ENCODE measurements around the gene ZFP36L1. TPM values are rescaled to one million over a fixed set of nuclear protein-coding genes. Genes with fewer than 3 reads are reported as not detected.
A peak's percentile ranks its signal among the peaks of the same experiment; 100 is the strongest.

Gene ZFP36L1
- total and polyA plus RNA-seq, 2 of the 13 experiments (the other 11 are each of a cell fraction or from before 2014, with no cell fraction given), result 7.4 to 10.2 TPM

DNA sequence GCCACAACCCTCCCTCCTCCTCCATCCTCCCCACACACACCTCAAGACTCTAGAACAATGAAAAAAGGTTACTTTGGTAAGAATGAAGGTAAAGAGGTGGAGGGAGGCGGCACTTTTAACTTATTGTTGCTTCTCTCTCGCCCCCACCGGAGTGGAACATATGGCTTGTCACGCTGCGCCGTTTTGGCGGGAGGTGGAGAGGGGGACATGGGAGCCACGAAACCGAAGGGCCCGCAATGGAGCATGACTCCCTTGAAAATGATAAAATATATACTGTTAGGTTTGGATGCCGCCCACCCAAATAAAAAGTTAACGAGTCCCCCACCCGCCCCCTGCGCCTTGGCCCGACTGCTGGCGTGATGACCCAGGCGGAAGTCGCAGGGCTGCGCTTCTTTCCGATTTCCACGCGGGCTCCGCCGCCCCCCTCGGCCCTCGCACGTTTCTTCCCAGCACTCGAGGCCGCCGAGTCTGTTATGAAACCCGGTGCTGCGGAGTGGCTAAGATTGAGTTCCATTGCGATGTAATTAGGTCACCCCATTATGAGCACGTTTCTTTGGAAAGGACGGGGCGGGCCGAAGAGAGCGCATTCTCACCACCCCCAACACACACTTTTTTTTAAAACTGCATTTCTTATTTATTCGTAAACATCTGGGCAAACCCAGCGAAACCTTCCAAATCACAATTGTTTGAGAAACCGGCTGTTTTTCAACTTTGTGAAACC is 1.4 kb upstream of the ZFP36L1 start (continued):
- TF ChIP-seq TGIF2 (CRISPR knock-in tag; IDR thresholded peaks at IDR 0.05) (0 out of 2 replicates have a peak, but pooled peaks have one; percentile 50), NFYB (CRISPR knock-in tag; IDR thresholded peaks at IDR 0.05) (no peak), CHCHD3 (CRISPR knock-in tag; IDR thresholded peaks at IDR 0.05) (no peak), KDM1A (CRISPR knock-in tag; IDR thresholded peaks at IDR 0.05) (no peak), NCOA2 (CRISPR knock-in tag; IDR thresholded peaks at IDR 0.05) (no peak; the same call in 1 of the 2 replicates), ZC3H13 (CRISPR knock-in tag; IDR thresholded peaks at IDR 0.05) (peak; percentile 94), POLR2A (IDR thresholded peaks at IDR 0.05; ENCODE audit: insufficient read depth in 1 of 2, low read depth in 2 of 2, low read length in 2 of 2) (peak; percentile 63 to 73), FOXC1 (CRISPR knock-in tag; IDR thresholded peaks at IDR 0.05; ENCODE audit: borderline replicate concordance) (peak; percentile 32; the same call in 1 of the 2 replicates), ZNF564 (CRISPR knock-in tag; IDR thresholded peaks at IDR 0.05) (no peak), NR2C2 (CRISPR knock-in tag; IDR thresholded peaks at IDR 0.05; ENCODE audit: borderline replicate concordance) (0 out of 2 replicates have a peak, but pooled peaks have one; percentile 31), WIZ (CRISPR knock-in tag; IDR thresholded peaks at IDR 0.05) (no peak), ZNF101 (CRISPR knock-in tag; IDR thresholded peaks at IDR 0.05; ENCODE audit: borderline replicate concordance, low read depth) (no peak), RFX5 (IDR thresholded peaks at IDR 0.05; ENCODE audit: low read depth, low read length) (no peak), ZNF577 (CRISPR knock-in tag; IDR thresholded peaks at IDR 0.05; ENCODE audit: borderline replicate concordance, low read depth) (no peak), SETDB1 (CRISPR knock-in tag; IDR thresholded peaks at IDR 0.05; ENCODE audit: borderline replicate concordance) (no peak)
- TF ChIP-seq, protein P1, sequence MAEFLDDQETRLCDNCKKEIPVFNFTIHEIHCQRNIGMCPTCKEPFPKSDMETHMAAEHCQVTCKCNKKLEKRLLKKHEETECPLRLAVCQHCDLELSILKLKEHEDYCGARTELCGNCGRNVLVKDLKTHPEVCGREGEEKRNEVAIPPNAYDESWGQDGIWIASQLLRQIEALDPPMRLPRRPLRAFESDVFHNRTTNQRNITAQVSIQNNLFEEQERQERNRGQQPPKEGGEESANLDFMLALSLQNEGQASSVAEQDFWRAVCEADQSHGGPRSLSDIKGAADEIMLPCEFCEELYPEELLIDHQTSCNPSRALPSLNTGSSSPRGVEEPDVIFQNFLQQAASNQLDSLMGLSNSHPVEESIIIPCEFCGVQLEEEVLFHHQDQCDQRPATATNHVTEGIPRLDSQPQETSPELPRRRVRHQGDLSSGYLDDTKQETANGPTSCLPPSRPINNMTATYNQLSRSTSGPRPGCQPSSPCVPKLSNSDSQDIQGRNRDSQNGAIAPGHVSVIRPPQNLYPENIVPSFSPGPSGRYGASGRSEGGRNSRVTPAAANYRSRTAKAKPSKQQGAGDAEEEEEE (CRISPR knock-in tag; IDR thresholded peaks at IDR 0.05; ENCODE audit: borderline replicate concordance), result no peak
- TF ChIP-seq, protein P2, sequence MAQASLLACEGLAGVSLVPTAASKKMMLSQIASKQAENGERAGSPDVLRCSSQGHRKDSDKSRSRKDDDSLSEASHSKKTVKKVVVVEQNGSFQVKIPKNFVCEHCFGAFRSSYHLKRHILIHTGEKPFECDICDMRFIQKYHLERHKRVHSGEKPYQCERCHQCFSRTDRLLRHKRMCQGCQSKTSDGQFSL (CRISPR knock-in tag; IDR thresholded peaks at IDR 0.05), result peak; percentile 72; the same call in 1 of the 2 replicates
- TF ChIP-seq, protein P3, sequence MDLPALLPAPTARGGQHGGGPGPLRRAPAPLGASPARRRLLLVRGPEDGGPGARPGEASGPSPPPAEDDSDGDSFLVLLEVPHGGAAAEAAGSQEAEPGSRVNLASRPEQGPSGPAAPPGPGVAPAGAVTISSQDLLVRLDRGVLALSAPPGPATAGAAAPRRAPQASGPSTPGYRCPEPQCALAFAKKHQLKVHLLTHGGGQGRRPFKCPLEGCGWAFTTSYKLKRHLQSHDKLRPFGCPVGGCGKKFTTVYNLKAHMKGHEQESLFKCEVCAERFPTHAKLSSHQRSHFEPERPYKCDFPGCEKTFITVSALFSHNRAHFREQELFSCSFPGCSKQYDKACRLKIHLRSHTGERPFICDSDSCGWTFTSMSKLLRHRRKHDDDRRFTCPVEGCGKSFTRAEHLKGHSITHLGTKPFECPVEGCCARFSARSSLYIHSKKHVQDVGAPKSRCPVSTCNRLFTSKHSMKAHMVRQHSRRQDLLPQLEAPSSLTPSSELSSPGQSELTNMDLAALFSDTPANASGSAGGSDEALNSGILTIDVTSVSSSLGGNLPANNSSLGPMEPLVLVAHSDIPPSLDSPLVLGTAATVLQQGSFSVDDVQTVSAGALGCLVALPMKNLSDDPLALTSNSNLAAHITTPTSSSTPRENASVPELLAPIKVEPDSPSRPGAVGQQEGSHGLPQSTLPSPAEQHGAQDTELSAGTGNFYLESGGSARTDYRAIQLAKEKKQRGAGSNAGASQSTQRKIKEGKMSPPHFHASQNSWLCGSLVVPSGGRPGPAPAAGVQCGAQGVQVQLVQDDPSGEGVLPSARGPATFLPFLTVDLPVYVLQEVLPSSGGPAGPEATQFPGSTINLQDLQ (CRISPR knock-in tag; IDR thresholded peaks at IDR 0.05), result 0 out of 2 replicates have a peak, but pooled peaks have one; percentile 56
- TF ChIP-seq, protein P4, sequence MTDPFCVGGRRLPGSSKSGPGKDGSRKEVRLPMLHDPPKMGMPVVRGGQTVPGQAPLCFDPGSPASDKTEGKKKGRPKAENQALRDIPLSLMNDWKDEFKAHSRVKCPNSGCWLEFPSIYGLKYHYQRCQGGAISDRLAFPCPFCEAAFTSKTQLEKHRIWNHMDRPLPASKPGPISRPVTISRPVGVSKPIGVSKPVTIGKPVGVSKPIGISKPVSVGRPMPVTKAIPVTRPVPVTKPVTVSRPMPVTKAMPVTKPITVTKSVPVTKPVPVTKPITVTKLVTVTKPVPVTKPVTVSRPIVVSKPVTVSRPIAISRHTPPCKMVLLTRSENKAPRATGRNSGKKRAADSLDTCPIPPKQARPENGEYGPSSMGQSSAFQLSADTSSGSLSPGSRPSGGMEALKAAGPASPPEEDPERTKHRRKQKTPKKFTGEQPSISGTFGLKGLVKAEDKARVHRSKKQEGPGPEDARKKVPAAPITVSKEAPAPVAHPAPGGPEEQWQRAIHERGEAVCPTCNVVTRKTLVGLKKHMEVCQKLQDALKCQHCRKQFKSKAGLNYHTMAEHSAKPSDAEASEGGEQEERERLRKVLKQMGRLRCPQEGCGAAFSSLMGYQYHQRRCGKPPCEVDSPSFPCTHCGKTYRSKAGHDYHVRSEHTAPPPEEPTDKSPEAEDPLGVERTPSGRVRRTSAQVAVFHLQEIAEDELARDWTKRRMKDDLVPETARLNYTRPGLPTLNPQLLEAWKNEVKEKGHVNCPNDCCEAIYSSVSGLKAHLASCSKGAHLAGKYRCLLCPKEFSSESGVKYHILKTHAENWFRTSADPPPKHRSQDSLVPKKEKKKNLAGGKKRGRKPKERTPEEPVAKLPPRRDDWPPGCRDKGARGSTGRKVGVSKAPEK (CRISPR knock-in tag; IDR thresholded peaks at IDR 0.05; ENCODE audit: borderline replicate concordance), result no peak
- TF ChIP-seq, protein P5, sequence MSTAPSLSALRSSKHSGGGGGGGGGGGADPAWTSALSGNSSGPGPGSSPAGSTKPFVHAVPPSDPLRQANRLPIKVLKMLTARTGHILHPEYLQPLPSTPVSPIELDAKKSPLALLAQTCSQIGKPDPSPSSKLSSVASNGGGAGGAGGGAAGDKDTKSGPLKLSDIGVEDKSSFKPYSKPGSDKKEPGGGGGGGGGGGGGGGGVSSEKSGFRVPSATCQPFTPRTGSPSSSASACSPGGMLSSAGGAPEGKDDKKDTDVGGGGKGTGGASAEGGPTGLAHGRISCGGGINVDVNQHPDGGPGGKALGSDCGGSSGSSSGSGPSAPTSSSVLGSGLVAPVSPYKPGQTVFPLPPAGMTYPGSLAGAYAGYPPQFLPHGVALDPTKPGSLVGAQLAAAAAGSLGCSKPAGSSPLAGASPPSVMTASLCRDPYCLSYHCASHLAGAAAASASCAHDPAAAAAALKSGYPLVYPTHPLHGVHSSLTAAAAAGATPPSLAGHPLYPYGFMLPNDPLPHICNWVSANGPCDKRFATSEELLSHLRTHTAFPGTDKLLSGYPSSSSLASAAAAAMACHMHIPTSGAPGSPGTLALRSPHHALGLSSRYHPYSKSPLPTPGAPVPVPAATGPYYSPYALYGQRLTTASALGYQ (CRISPR knock-in tag; IDR thresholded peaks at IDR 0.05), result peak; percentile 63; the same call in 1 of the 2 replicates

All from HepG2 (cell line).